ENCODE results near the gene ZNF146. TPM values are rescaled to one million over a fixed set of nuclear protein-coding genes. Genes with fewer than 3 reads are reported as not detected.
"Not testable (repeated sequence)": the region's sequence is repeated elsewhere in the genome, so short reads cannot be mapped to it uniquely, and the experiment has no call there.

Gene ZNF146
- total RNA-seq: 49.2 and 60.7 TPM in 2 replicates

- peak; percentile 97 to 99 for DNase-seq (ENCODE audit: low read depth in 2 of 2)
Observed at GRCh38 chr19:36214386-36215275, at the start of gene ZNF146, which contains the start of gene ZNF565. Gene ZNF146, plus strand, starts transcription at chr19:36215106. Its CDS starts 21,335 bp downstream, at chr19:36236441. Gene ZNF565, minus strand, starts transcription at chr19:36214665. Its CDS starts 12,680 bp downstream, at chr19:36201985.

GRCh38 chr19:36169084-36169760 lies 45.7 kb upstream of the ZNF146 start:
- peak in 1 of 2 donors; percentile 73 for DNase-seq (ENCODE audit: low read depth in 2 of 2)

- DNase-seq (ENCODE audit: low read depth in 2 of 2): no peak
Observed at GRCh38 chr19:36172852-36173251, 42.1 kb upstream of the ZNF146 start.

GRCh38 chr19:36173846-36174245 lies 41.1 kb upstream of the ZNF146 start:
- DNase-seq (ENCODE audit: low read depth in 2 of 2): not testable (repeated sequence)

GRCh38 chr19:36179077-36179476 lies 35.8 kb upstream of the ZNF146 start:
- not testable (repeated sequence) for DNase-seq (ENCODE audit: low read depth in 2 of 2)

GRCh38 chr19:36182612-36183244 lies 32.2 kb upstream of the ZNF146 start:
- no peak for DNase-seq (ENCODE audit: low read depth in 2 of 2)

GRCh38 chr19:36183245-36183628 lies 31.7 kb upstream of the ZNF146 start:
- DNase-seq (ENCODE audit: low read depth in 2 of 2): no peak

- DNase-seq (ENCODE audit: low read depth in 2 of 2): not testable (repeated sequence)
Observed at GRCh38 chr19:36186722-36187121, 28.2 kb upstream of the ZNF146 start.

GRCh38 chr19:36196249-36196648 lies 18.7 kb upstream of the ZNF146 start:
- DNase-seq (ENCODE audit: low read depth in 2 of 2): no peak

GRCh38 chr19:36198119-36198518 lies 16.8 kb upstream of the ZNF146 start:
- DNase-seq (ENCODE audit: low read depth in 2 of 2): peak in 1 of 2 donors; percentile 6

- DNase-seq (ENCODE audit: low read depth in 2 of 2): no peak
Observed at GRCh38 chr19:36201684-36202083, 13.2 kb upstream of the ZNF146 start.

- no peak for DNase-seq (ENCODE audit: low read depth in 2 of 2)
Observed at GRCh38 chr19:36203293-36203692, 11.6 kb upstream of the ZNF146 start.

- DNase-seq (ENCODE audit: low read depth in 2 of 2): no peak
Observed at GRCh38 chr19:36207605-36208252, 7.2 kb upstream of the ZNF146 start.

GRCh38 chr19:36209372-36209771 lies 5.5 kb upstream of the ZNF146 start:
- DNase-seq (ENCODE audit: low read depth in 2 of 2): no peak

GRCh38 chr19:36210497-36210896 lies 4.4 kb upstream of the ZNF146 start:
- no peak for DNase-seq (ENCODE audit: low read depth in 2 of 2)

GRCh38 chr19:36212895-36213294 lies 2.0 kb upstream of the ZNF146 start:
- DNase-seq (ENCODE audit: low read depth in 2 of 2): no peak

GRCh38 chr19:36215276-36216123 lies 594 bp downstream of the ZNF146 start:
- DNase-seq (ENCODE audit: low read depth in 2 of 2): peak in 1 of 2 donors; percentile 52

GRCh38 chr19:36221474-36221873 lies 6.6 kb downstream of the ZNF146 start:
- DNase-seq (ENCODE audit: low read depth in 2 of 2): no peak

- no peak for DNase-seq (ENCODE audit: low read depth in 2 of 2)
Observed at GRCh38 chr19:36222503-36222902, 7.6 kb downstream of the ZNF146 start.

- DNase-seq (ENCODE audit: low read depth in 2 of 2): peak in 1 of 2 donors; percentile 51
Observed at GRCh38 chr19:36225219-36225892, 10.4 kb downstream of the ZNF146 start.
